ENCODE data around the gene SLC13A3.

DNA sequence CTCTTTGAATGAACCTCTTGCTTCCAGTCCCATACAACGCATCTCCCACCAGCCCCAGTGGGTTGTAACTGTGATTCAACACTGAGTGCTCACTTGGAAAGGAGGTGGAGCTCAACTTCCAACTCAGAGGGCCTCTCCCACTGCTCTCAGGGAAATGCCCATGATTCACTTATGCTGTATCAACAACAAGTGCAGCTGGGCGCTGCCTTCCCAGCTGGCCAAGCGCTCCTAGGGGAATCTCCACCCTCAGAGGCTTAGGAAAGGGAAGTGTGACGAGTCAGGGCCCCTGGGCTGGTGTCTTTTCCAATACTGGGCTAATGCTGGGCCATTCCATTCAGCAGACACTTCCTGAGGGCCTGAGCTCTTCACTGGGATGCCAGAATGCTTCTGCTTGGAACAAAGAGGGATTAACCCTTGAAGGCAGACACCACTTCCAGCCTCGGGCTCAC is 92.7 kb downstream of the SLC13A3 start:
- TF ChIP-seq POLR2A (IDR thresholded peaks at IDR 0.05; ENCODE audit: low read depth, low read length) (no peak), EZH2 (IDR thresholded peaks at IDR 0.05; ENCODE audit: borderline replicate concordance, low read depth, low read length, severe bottlenecking) (no peak), POLR2AphosphoS5 (IDR thresholded peaks at IDR 0.05; ENCODE audit: insufficient read depth, low read depth, low read length) (peak; percentile 43)
- TF ChIP-seq, protein P1, sequence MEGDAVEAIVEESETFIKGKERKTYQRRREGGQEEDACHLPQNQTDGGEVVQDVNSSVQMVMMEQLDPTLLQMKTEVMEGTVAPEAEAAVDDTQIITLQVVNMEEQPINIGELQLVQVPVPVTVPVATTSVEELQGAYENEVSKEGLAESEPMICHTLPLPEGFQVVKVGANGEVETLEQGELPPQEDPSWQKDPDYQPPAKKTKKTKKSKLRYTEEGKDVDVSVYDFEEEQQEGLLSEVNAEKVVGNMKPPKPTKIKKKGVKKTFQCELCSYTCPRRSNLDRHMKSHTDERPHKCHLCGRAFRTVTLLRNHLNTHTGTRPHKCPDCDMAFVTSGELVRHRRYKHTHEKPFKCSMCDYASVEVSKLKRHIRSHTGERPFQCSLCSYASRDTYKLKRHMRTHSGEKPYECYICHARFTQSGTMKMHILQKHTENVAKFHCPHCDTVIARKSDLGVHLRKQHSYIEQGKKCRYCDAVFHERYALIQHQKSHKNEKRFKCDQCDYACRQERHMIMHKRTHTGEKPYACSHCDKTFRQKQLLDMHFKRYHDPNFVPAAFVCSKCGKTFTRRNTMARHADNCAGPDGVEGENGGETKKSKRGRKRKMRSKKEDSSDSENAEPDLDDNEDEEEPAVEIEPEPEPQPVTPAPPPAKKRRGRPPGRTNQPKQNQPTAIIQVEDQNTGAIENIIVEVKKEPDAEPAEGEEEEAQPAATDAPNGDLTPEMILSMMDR (IDR thresholded peaks at IDR 0.05; ENCODE audit: extremely low read depth in 1 of 2, insufficient read depth in 1 of 2, low read depth in 1 of 2, low read length in 2 of 2) = no peak
